Measurements from ENCODE around the gene ANKH. TPM values are rescaled to one million over a fixed set of nuclear protein-coding genes. Genes with fewer than 3 reads are reported as not detected.

Gene ANKH
- total RNA-seq, 1 experiment from 2014 or later, result 16.9 TPM

- TF ChIP-seq PRDM15 (CRISPR knock-in tag; IDR thresholded peaks at IDR 0.05) (no peak), CREB1 (CRISPR knock-in tag; IDR thresholded peaks at IDR 0.05) (no peak), ELF4 (CRISPR knock-in tag; IDR thresholded peaks at IDR 0.05; ENCODE audit: low read depth) (no peak), NFE2L1 (CRISPR knock-in tag; IDR thresholded peaks at IDR 0.05) (no peak), NFYB (CRISPR knock-in tag; conservative IDR thresholded peaks at IDR 0.05; ENCODE audit: low read depth) (no peak), ETV6 (CRISPR knock-in tag; IDR thresholded peaks at IDR 0.05) (no peak)
These were observed 175.5 kb downstream of the ANKH start (continued) for GRCh38 chr5:14696057-14696456.

- Mint-ChIP-seq H3K36me3 (peaks cover 49% of the 10 kb centered on the region), H3K4me1 (peaks cover 20% of the 10 kb centered on the region), H3K27me3 (ENCODE audit: low read depth) (no peaks in the 10 kb centered on the region), H3K27ac (no peak overlapping the region), H3K4me3 (no peak overlapping the region), H3K9me3 (peaks cover 4% of the 10 kb centered on the region; the same call in 1 of the 2 replicates)
- POLR2A ChIA-PET, result no interaction called here
- DNase-seq (ENCODE audit: low spot score) (no peak), ATAC-seq (no peak)
- no peak for TF ChIP-seq SMAD3 (CRISPR knock-in tag; IDR thresholded peaks at IDR 0.05; ENCODE audit: borderline replicate concordance)
- TF ChIP-seq NR1H2 (CRISPR knock-in tag; IDR thresholded peaks at IDR 0.05), result no peak
- TF ChIP-seq ELF4 (CRISPR knock-in tag; IDR thresholded peaks at IDR 0.05; ENCODE audit: low read depth), result no peak
- TF ChIP-seq ZNF219 (CRISPR knock-in tag; IDR thresholded peaks at IDR 0.05; ENCODE audit: borderline replicate concordance), result no peak
- no peak for TF ChIP-seq FOXJ3 (CRISPR knock-in tag; IDR thresholded peaks at IDR 0.05; ENCODE audit: borderline replicate concordance)
- TF ChIP-seq ZNF425 (CRISPR knock-in tag; conservative IDR thresholded peaks at IDR 0.05), result no peak
- no peak for TF ChIP-seq SMAD4 (CRISPR knock-in tag; IDR thresholded peaks at IDR 0.05)
- no peak for TF ChIP-seq RELA (CRISPR knock-in tag; IDR thresholded peaks at IDR 0.05; ENCODE audit: borderline replicate concordance)
- TF ChIP-seq IRF2 (CRISPR knock-in tag; IDR thresholded peaks at IDR 0.05; ENCODE audit: borderline replicate concordance, low read depth), result no peak
- TF ChIP-seq ATF6 (CRISPR knock-in tag; IDR thresholded peaks at IDR 0.05), result no peak
- no peak for TF ChIP-seq JAZF1 (CRISPR knock-in tag; IDR thresholded peaks at IDR 0.05)
- TF ChIP-seq KAT7 (CRISPR knock-in tag; IDR thresholded peaks at IDR 0.05; ENCODE audit: borderline replicate concordance), result no peak
- CTCF ChIA-PET, result interaction anchor here (0.7 to 1.1 kb wide), 2 partner anchors 10 to 309 kb away, joined by 3 to 4 read pairs; no protein-coding TSS in a partner anchor
These were observed 176.4 kb downstream of the ANKH start for GRCh38 chr5:14695152-14695551.

GRCh38 chr5:14693070-14693469 lies 178.5 kb downstream of the ANKH start:
- Mint-ChIP-seq H3K36me3 (peaks cover 52% of the 10 kb centered on the region), H3K9me3 (peaks cover 11% of the 10 kb centered on the region; the same call in 1 of the 2 replicates), H3K4me3 (no peak overlapping the region), H3K27ac (no peak overlapping the region), H3K4me1 (peaks cover 20% of the 10 kb centered on the region), H3K27me3 (ENCODE audit: low read depth) (no peaks in the 10 kb centered on the region)
- TF ChIP-seq MXD4 (CRISPR knock-in tag; IDR thresholded peaks at IDR 0.05; ENCODE audit: borderline replicate concordance) (no peak), TCF7 (CRISPR knock-in tag; IDR thresholded peaks at IDR 0.05; ENCODE audit: low read depth) (no peak)
- ATAC-seq (no peak), DNase-seq (ENCODE audit: low spot score) (no peak)
- POLR2A ChIA-PET, result no interaction called here
- CTCF ChIA-PET, result no interaction called here
